Keratinocyte (primary cell): ENCODE results near the gene RCOR3.

ENCODE experiments used
- CTCF ChIP-seq, 3 experiments: IDR thresholded peaks in 1 of 3; conservative IDR thresholded peaks in 1 of 3; optimal IDR thresholded peaks in 1 of 3; 2 replicates in 2 of 3; 3 replicates in 1 of 3; pipeline versions ENCODE3 to v1.5.1; 2011; ENCODE audit warnings: low read length in 3 of 3, mild to moderate bottlenecking in 3 of 3, moderate library complexity in 2 of 3, control low read depth in 1 of 3, inconsistent platforms in 1 of 3; ENCODE audit not compliant: insufficient read depth in 2 of 3; ENCODE audit errors: extremely low read depth in 1 of 3
- EZH2 ChIP-seq: IDR thresholded peaks from one replicate; pipeline ENCODE4 v1.6.1; 2012; ENCODE audit warnings: inconsistent platforms, mild to moderate bottlenecking, low read length, moderate library complexity

GRCh38 chr1:211237579-211237978, 21.6 kb upstream of the RCOR3 start:
- no peak for TF ChIP-seq EZH2
- no peak for TF ChIP-seq CTCF (optimal IDR thresholded peaks at IDR 0.05 in 1 of 3, IDR thresholded peaks at IDR 0.05 in 1 of 3, conservative IDR thresholded peaks at IDR 0.05 in 1 of 3; ENCODE audit: extremely low read depth in 1 of 3, insufficient read depth in 2 of 3, low read length in 3 of 3)
